Parathyroid adenoma (tissue), 2 donors: ENCODE data around the gene EIF5A.

Experiments used
- H2AFZ ChIP-seq: fragments of 300-600 bp; sonication (generic); one replicate; pipeline ENCODE4 v1.7.0; 2017; ENCODE audit warnings: antibody characterized with exemption, mild to moderate bottlenecking
- H3K27ac ChIP-seq: fragments of 300-600 bp; sonication (generic); one replicate; pipeline ENCODE4 v1.7.0; 2017
- H3K27me3 ChIP-seq: fragments of 300-600 bp; sonication (generic); one replicate; pipeline ENCODE4 v1.7.0; 2017; ENCODE audit warnings: low read length; ENCODE audit not compliant: control insufficient read depth, insufficient read depth
- H3K36me3 ChIP-seq: fragments of 300-600 bp; sonication (generic); one replicate; pipeline ENCODE4 v1.7.0; 2017; ENCODE audit warnings: low read length; ENCODE audit not compliant: control insufficient read depth, insufficient read depth
- H3K4me1 ChIP-seq: fragments of 300-600 bp; sonication (generic); one replicate; pipeline ENCODE4 v1.7.0; 2017; ENCODE audit warnings: control low read depth
- H3K4me2 ChIP-seq: fragments of 300-600 bp; sonication (generic); one replicate; pipeline ENCODE4 v1.7.0; 2017; ENCODE audit warnings: low read length
- H3K4me3 ChIP-seq: fragments of 300-600 bp; sonication (generic); one replicate; pipeline ENCODE4 v1.7.0; 2017; ENCODE audit warnings: low read depth, low read length
- H3K79me2 ChIP-seq: fragments of 300-600 bp; sonication (generic); one replicate; pipeline ENCODE4 v1.7.0; 2017; ENCODE audit warnings: control low read depth
- H3K9ac ChIP-seq: fragments of 300-600 bp; sonication (generic); one replicate; pipeline ENCODE4 v1.7.0; 2017; ENCODE audit warnings: mild to moderate bottlenecking
- H3K9me3 ChIP-seq: fragments of 300-600 bp; sonication (generic); one replicate; pipeline ENCODE4 v1.7.0; 2017; ENCODE audit warnings: low read length; ENCODE audit not compliant: control insufficient read depth
- CTCF ChIP-seq: fragments of 300-600 bp; sonication (generic); IDR thresholded peaks from one replicate; pipeline ENCODE4 v1.7.0; 2017; ENCODE audit warnings: antibody characterized with exemption, mild to moderate bottlenecking
- donor health status: primary hyperparathyroidism.

The EIF5A gene

GRCh38 chr17:7328840-7329373 lies 21.5 kb downstream of the EIF5A start, which contains the start of gene NEURL4:
Gene NEURL4, minus strand, starts transcription at chr17:7329335. Its CDS starts 23 bp downstream, at chr17:7329312.
- no peaks in the 10 kb centered on the region for H3K36me3 ChIP-seq
- peak within 1 kb of the TSS; percentile 95 for H3K4me3 ChIP-seq
- H3K4me1 ChIP-seq: peaks cover 9% of the 10 kb centered on the region
- H3K79me2 ChIP-seq: peaks cover 2% of the 10 kb centered on the region
- H3K4me2 ChIP-seq: peak within 1 kb of the TSS; percentile 97
- no peak for TF ChIP-seq CTCF
- peak within 1 kb of the TSS; percentile 81 for H2AFZ ChIP-seq
- H3K27ac ChIP-seq: peak within 1 kb of the TSS; percentile 94
- H3K9me3 ChIP-seq: no peaks in the 10 kb centered on the region
- peak within 1 kb of the TSS; percentile 8 for H3K9ac ChIP-seq
- no peaks in the 10 kb centered on the region for H3K27me3 ChIP-seq

- H3K27me3 ChIP-seq: no peaks in the 10 kb centered on the region
- H3K9ac ChIP-seq: no peak overlapping the region
- peak overlapping the region; percentile 94 for H3K27ac ChIP-seq
- peak; percentile 8 for TF ChIP-seq CTCF
- H3K36me3 ChIP-seq: no peaks in the 10 kb centered on the region
- H3K4me1 ChIP-seq: peaks cover 9% of the 10 kb centered on the region
- H3K79me2 ChIP-seq: peaks cover 2% of the 10 kb centered on the region
- peak overlapping the region; percentile 96 for H3K4me2 ChIP-seq
- peak overlapping the region; percentile 95 for H3K4me3 ChIP-seq
- H3K9me3 ChIP-seq: no peaks in the 10 kb centered on the region
- H2AFZ ChIP-seq: peak overlapping the region; percentile 81
Observed at GRCh38 chr17:7329374-7329996, 22.1 kb downstream of the EIF5A start.

- Histone ChIP-seq H3K4me1 (peaks cover 9% of the 10 kb centered on the region), H2AFZ (peak overlapping the region; percentile 81), H3K79me2 (no peaks in the 10 kb centered on the region), H3K4me3 (peak overlapping the region; percentile 95), H3K36me3 (no peaks in the 10 kb centered on the region), H3K9me3 (no peaks in the 10 kb centered on the region), H3K27me3 (no peaks in the 10 kb centered on the region), H3K9ac (no peak overlapping the region), H3K4me2 (peak overlapping the region; percentile 96), H3K27ac (peak overlapping the region; percentile 94)
- no peak for TF ChIP-seq CTCF
Observed at GRCh38 chr17:7329997-7330637, 22.7 kb downstream of the EIF5A start.

GRCh38 chr17:7330638-7331015 lies 23.2 kb downstream of the EIF5A start:
- Histone ChIP-seq H3K4me2 (peak overlapping the region; percentile 96), H3K27me3 (no peaks in the 10 kb centered on the region), H3K9ac (no peak overlapping the region), H3K4me3 (no peak overlapping the region), H3K79me2 (no peaks in the 10 kb centered on the region), H2AFZ (peak overlapping the region; percentile 81), H3K4me1 (peaks cover 9% of the 10 kb centered on the region), H3K27ac (peak overlapping the region; percentile 94), H3K36me3 (no peaks in the 10 kb centered on the region), H3K9me3 (no peaks in the 10 kb centered on the region)
- TF ChIP-seq CTCF: no peak
